ENCODE data around the gene ADGRG6.
"Not testable (repeated sequence)": the region's sequence is repeated elsewhere in the genome, so short reads cannot be mapped to it uniquely, and the experiment has no call there.

The ADGRG6 gene

DNA sequence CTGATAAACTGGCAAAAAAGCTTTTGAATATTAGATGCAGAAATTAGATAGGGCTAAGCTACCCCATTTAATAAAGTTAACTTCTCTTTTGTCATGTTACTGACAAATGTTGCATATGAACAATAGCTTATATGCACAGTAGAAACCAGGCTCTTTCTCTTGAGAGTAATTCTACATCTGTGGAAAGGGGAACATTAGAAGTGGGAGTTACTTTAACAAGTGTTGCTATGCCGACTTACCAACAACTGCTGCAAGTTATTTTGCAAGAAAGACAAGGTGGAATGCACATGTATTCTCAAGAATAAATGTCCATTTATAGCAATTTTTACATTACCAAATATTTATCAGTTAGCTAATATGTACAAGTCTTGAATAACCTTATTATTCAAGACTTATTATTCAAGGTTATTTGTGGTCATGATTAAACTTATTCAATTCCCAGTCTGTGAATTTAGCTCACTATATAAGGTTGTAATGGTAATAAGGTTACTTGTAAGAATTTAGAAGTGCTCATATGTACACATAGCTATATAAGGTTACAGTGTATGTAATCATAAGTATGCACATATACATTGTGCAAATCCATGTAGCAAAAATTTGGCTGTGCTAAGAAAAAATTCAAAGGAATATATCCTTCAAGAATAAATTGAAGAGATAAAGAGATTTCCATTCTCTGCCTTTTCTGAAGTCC is 38.3 kb downstream of the ADGRG6 start:
- Histone ChIP-seq H3K4me3 (no peak overlapping the region), H3K27ac (no peak overlapping the region)

DNA sequence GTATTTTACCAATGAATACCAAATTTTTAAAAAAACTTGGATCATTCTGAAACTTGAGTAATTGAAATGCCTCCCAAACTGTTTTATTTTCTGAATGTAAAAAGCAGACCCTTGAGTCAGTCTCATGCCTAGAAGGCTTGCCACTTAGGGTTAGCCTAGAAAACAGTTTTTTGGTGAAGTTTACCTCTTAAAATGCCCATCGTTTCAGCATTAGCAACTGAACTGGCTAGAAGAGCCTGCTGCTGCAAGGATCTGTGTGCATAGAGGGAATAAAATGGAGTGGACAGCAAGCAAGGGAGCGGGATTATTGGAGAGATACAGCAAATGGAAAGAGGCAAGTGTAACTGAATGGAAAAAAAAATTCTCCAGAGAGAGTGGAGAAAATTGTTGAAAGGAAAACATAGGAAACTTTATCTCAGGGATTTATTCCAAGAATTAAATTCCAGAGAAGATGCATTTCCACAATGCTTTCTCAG is 40.1 kb downstream of the ADGRG6 start:
- Histone ChIP-seq H3K4me3 (no peak overlapping the region), H3K27ac (no peak overlapping the region)

DNA sequence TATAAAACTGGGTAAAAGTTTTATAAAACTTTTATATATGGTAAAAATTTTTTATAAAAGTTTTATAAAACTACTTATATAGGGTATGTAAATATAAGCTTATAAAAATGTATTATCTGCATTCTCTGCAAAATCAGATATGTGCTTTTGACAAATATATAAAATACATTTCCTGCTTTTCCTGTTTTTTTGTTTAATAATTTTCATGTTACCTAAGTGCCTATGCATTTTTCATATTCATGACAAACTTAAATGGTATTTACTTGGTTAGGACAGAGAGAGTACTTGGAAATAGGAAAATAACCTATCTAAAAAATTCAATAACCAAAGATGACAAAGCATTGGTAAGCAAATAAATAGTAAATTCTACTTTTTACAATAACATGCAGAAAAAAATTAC is 41.2 kb downstream of the ADGRG6 start:
- Histone ChIP-seq H3K4me3 (no peak overlapping the region), H3K27ac (no peak overlapping the region)

GRCh38 chr6:142343938-142344337 is 42.1 kb downstream of the ADGRG6 start:
- H3K4me3 ChIP-seq: no peak overlapping the region
- H3K27ac ChIP-seq: no peak overlapping the region

GRCh38 chr6:142345261-142345660 is 43.5 kb downstream of the ADGRG6 start:
- Histone ChIP-seq H3K27ac (no peak overlapping the region), H3K4me3 (no peak overlapping the region)

DNA sequence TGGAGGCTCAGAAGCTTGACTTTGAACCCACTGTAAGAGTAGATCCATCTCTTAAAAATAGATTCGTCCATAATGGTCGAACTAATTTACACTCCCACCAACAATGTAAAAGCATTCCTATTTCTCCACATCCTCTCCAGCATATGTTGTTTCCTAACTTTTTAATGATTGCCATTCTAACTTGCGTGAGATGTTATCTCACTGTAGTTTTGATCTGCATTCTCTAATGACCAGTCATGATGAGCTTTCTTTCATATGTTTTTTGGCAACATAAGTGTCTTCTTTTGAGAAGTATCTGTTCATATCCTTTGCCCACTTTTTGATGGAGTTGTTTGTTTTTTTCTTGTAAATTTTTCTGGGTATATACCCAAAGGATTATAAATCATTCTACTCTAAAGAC is 44.4 kb downstream of the ADGRG6 start:
- not testable (repeated sequence) for H3K27ac ChIP-seq

DNA sequence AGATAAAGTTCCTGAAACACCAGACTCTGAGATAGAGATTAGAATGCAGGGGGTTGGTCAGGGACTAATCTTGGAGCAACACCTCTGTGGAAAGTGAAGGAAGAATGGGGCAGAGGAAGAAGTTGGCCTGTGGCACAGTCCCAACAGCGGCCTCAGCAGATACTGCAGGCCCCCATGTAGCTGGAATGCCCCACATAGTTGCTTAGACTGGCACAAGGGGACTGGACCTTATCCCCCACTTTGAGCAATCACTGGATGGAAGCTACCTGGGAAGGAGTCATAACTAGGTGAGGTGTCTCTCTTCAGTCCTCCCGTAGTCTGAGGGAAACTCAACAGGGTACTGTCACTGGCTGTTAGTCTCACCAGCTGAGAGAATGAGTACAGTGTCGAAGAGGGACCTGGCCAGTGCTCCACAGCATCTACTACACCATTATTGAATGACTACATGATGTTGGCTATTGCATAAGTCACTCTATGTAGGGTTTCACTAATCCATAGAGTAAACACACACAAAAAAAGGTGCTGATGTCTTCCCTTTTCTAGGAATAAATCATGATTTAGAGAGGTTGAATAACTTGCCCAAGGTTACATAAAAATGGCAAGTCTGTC is 47.5 kb downstream of the ADGRG6 start:
- Histone ChIP-seq H3K27ac (no peak overlapping the region), H3K4me3 (no peak overlapping the region)

More for the DNA sequence above, 44.4 kb downstream of the ADGRG6 start:
- H3K4me3 ChIP-seq: not testable (repeated sequence)

- H3K27ac ChIP-seq: no peak overlapping the region
These were observed 48.5 kb downstream of the ADGRG6 start for GRCh38 chr6:142350309-142350708.

DNA sequence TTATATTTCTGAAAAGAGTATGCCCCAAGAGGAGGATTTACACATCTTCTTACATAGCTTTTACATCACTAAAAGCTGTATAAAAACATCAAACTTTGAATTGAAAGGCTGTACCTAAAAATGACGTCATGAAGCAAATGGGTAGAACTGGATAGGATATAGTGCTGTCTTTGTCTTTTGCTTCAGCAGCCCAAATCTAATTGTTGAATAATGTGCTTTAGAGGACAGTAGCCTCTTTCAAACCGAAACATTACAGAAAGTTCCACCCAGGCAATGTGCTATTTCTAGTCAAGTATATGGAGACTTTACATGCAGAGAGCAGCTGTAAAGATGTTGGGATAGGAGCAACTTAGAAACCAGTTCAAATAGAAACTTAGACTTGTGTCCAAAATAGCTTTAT is 51.9 kb downstream of the ADGRG6 start:
- Histone ChIP-seq H3K27ac (no peak overlapping the region), H3K4me3 (no peak overlapping the region)

More at GRCh38 chr6:142350309-142350708, 48.5 kb downstream of the ADGRG6 start:
- H3K4me3 ChIP-seq: no peak overlapping the region

DNA sequence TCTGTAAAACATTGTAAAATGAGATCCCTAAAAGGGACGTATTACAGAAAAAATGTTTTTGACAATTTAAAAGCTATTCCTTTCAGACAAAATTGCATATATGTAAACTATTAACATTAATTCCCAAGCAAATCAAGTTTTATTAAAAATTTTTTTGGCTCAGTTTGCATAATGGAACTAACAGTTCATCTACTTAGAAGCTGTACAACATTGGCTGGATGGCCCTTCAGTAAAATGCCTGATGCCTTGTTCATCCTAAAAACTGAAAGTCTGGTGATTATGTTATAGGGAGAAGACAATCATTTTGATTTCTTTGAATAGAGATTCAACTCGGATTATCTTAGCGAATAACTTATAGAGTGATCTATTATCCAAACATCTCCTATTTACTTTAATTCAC is 52.8 kb downstream of the ADGRG6 start:
- Histone ChIP-seq H3K27ac (no peak overlapping the region), H3K4me3 (no peak overlapping the region)

GRCh38 chr6:142355520-142356174 is 53.8 kb downstream of the ADGRG6 start:
- no peak overlapping the region for H3K4me3 ChIP-seq
- no peak overlapping the region for H3K27ac ChIP-seq

DNA sequence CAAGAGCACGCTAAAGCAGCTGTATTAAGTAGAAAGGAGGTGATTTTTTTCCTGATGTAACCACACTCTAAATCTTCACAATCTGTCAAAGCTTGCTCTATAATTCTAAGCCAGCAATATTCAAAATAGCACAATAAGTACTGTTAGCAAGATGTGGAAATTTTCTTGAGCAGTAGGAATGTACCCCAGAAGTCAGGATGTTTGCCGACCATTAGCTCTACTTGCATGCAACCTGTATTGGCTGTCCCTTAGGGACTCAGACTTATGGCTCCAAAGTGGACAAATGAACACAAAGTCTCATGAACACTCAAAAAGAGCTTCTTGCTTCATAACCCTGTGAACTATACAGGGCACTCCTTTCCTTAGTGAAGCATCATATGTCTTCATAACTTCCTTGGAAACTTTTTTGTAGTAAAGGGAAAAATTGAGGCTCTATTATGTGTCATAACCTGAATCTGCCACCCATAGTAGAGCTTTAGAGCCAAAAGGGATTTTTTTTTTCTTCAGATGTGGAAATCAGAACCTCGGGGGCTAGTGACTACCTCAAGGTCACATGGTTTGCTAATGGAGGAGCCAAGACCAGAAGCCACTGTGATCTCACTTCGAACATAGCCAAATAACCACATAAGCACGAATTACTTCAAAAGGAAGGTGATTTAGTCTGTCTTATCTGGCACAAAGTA is 54.5 kb downstream of the ADGRG6 start:
- Histone ChIP-seq H3K4me3 (no peak overlapping the region), H3K27ac (no peak overlapping the region)

DNA sequence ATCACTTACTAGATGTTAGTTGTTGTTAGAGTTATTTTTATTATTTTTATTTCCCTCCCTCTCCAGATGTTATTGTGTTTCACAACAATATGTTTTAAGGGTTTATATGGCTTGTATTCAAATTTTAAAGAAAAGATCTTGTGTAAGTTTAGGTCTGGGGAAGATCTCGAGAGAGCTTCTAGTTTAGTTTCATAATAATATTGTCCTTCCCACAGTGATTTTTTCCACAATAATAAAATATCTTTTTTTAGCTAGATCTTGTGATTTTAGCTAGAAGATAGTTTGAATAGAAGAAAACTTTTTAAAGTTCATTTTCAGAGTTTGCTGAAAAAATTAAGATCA is 55.0 kb downstream of the ADGRG6 start:
- no peak overlapping the region for H3K4me3 ChIP-seq
- no peak overlapping the region for H3K27ac ChIP-seq

DNA sequence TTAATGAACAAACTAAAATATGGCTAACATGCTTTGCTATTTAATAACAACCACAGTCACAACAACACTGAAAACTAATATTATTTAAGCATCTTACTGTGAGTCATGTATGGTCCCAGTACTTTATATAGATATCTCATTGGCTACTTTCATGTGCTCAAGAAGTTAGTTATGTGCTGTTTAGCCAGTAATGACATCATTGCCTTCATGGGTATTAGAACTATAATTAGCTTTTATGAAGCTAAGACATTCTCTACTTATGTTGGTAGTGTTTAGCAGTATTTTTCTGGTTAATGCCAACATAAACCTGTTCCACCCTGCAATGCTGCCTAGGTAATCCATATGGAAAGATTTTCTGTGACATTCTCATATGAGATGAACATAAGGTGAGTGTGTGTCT is 56.1 kb downstream of the ADGRG6 start:
- H3K27ac ChIP-seq: no peak overlapping the region

GRCh38 chr6:142359271-142359960 is 57.6 kb downstream of the ADGRG6 start:
- Histone ChIP-seq H3K27ac (no peak overlapping the region), H3K4me3 (no peak overlapping the region)

More for the DNA sequence above, 56.1 kb downstream of the ADGRG6 start:
- no peak overlapping the region for H3K4me3 ChIP-seq

DNA sequence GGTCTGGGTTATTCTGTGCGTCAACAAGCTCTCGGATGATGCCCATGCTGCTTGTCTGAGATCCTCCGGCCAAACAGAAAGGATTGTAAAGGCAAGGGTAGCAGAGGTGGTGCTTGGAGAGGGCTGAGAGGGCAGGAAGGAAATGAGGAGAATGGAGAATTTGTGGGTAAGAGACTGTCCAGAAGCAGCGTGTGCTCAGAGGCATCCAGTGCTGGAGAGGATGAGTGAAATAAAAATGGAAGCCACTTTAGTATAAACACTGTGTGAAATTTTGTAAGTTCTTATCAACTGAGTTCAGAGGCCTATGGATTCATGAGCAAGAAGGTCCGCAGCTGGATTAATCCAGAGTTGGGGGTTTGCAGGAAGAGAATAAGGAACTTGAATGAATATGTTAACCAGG is 59.5 kb downstream of the ADGRG6 start:
- Histone ChIP-seq H3K27ac (no peak overlapping the region), H3K4me3 (no peak overlapping the region)

GRCh38 chr6:142361779-142362750 is 60.3 kb downstream of the ADGRG6 start:
- Histone ChIP-seq H3K27ac (no peak overlapping the region), H3K4me3 (no peak overlapping the region)

- no peak overlapping the region for H3K4me3 ChIP-seq
- no peak overlapping the region for H3K27ac ChIP-seq
These were observed 65.3 kb downstream of the ADGRG6 start for GRCh38 chr6:142367061-142367460.

- H3K27ac ChIP-seq: peak overlapping the region in 1 of 21 experiments; percentile 42
- H3K4me3 ChIP-seq: no peak overlapping the region
These were observed 65.8 kb downstream of the ADGRG6 start for GRCh38 chr6:142367501-142368018.
